DMS114 treated with DMSO at 0.1 percent for 48 hours (cell line): ENCODE results near the gene CERK.

Experiments used
- DNase-seq: peaks from one replicate; lab custom pipeline; 2025; ENCODE audit not compliant: unreplicated experiment; lab: John Stamatoyannopoulos, UW

Gene CERK

DNA sequence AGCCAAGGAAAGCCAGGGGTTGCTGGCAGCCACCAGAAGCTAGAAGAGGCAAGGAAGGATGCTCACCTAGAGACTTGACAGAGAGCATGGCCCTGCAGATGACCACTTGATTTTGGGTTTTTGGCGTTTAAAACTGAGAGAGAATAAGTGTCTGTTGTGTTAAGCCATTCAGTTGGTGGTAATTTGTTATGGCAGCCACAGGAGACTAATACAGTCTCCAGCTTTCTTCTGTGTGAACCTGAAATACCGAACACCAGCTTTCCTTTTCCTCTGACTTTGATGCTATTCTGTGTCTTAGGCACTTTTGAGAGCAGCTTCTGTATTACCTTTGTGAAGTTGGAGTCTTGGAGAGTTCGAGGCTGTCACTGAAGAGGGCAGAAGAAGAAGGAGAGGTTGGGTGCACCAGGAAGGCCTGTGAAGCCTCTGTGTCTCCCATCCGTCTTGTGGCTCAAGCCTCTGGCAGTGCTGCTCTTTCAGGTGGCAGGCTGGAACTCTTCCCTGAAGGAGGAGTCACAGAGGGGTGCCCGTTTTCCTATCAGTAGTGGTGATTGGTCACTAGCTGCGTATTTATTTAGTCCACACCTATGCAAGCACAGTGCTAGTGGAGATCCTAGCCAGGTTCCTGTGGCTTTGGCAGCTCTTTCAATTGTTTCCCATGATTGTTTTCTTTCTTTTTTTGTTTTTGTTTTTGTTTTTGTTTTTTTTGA is 26.9 kb upstream of the CERK start:
- DNase-seq, result no peak

DNA sequence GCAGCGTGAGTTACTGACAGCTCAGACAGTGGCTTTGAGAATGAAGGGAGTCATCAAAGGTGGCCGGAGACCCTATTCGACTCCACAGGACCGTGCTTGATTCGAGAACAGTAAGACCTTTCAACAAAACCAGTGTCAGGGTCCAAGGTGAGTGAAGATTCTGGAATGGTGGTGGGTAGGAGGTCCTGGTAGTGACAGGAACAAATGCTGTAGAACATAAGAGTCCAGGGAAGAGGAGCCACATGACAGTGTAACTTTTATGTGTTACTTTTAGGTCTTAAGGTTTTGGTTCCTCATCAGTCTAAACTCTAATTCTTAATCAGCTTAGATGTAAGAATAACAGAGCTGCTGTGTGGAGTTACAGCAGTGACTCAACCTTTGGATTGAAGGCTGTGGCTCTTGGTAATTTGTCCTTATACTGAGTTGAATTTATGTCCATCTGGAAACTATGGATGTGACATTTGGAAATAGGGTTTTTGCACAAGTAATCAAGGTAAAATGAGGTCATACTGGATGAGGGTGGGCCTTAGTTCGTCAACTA is 26.2 kb upstream of the CERK start:
- DNase-seq, result no peak

DNA sequence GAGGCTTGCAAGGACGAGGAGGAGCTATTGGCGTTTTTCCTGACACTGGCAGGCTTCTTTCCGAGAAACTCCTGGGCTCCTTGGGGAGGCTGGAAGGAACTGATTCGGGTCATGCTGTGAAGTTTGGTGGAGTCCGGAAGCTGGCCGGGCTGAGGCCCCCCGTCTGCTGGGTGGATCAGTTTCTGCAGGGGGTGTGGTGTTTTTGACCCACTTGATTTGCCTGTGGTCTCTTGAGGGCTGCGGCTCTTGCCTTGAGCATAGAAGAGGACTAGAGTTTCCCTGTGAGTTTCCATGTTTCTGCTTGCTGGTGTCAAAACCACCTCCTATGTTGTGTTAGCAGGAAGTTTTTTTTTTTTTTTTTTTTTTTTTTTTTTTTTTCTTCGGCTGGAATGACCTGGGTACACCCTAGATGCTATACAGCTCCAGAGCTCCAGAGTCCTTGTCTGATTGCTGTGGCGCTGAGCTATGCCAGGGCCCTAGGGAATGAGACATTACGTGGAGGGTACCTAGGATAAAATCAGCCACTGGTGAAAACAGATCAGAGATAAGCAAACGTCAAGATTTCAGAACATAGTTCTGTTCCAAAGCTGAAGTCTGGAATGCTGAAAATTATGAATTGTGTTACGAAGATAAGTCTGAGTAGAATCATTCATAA is 25.1 kb upstream of the CERK start:
- no peak for DNase-seq

DNA sequence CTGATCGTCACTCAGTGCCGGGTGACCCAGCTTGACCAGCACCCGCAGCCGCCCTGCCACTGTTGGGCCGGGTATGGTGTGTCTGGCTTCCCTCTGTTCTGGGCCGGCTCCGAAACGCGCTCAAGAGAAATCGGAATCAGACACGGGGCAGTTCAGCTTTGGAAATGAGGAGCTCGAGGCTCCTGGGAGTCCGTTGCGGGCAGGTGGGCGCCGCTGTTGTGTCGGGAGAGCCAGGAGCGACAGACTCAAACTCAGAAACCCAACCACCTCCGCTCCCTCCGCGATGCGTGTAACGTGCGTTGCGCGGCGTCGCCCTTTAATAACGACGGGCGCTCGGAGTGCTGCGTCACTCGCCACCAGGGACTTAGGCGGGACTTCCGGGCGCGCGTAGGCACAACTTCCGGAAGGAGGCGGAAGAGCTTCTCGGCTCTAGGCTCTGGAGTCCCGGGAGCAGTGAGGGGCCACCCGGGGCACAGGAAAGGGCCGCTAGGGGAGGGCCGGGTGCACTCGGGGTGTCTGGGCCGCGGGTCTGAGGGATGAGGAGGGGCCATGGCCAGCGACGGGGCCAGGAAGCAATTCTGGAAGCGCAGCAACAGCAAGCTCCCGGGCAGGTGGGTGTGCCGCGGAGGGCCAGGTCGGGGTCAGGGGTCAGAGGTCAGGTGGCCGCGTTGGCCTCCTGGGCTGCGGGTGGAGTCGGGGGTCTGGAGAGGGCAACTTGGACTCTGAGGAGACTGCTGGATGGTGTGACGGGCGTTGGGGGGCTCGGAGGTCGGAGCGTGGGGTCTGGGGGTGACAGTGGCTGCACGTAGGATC is 24.4 kb upstream of the CERK start, which contains the start of gene TBC1D22A:
TSS of gene TBC1D22A (plus strand) at position 413 of the 813 bp plus-strand sequence. CDS start at position 550, 137 bp downstream.
- DNase-seq, result peak; percentile 82

DNA sequence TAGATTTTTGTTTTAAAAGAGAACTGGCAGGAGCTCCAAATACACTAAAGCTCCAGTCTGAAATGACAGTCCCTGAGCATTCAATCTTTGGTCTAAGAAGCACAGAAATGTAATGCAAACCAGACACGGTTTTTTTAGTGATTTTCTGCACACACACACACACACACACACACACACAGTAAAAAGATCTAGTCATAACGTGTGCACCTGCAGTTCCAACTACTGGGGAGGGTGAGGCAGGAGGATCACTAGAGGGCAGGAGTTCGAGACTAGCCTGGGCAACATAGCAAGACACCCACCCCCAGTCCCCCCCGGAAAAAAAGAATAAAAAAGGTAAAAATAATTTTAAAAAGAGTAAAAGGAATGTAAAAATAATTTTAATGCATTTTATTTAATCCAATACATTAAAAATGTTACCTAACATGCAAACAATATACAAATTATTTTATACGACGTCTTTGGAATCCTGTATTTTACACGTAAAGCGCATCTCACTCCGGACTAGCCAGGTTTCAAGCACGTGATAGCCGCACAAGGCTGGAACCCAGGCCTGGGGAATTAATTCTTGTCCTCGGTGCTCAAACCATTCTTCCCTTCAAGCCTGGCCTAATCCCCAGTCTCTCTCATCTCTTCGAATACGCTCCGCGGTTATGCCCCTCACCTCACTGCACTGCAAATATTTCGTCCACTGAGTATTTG is 23.6 kb upstream of the CERK start:
- no peak for DNase-seq

DNA sequence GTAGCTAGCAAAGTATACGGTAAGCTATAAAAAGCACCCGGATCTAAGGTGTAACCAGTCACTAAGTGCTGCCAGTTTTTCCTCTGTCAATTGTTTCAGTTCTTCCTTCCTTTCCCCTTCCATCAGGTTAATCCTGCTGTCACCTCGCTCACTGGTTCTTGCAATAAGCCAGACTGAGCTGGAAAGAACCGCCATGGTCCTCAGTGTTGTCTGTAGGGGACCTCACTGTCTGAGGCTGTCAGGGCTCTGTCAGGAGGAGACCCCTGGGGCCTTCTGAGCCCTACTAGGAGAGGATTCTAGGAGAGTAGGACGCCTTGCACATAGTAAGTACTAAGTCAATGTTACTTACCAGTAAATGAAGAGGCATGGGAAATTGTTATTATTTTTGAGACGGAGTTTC is 23.0 kb upstream of the CERK start:
- DNase-seq, result no peak

GRCh38 chr22:46758867-46759290 is 20.8 kb upstream of the CERK start:
- DNase-seq, result no peak

- no peak for DNase-seq
Observed at GRCh38 chr22:46758121-46758520, 20.1 kb upstream of the CERK start.

GRCh38 chr22:46757104-46757503 is 19.1 kb upstream of the CERK start:
- DNase-seq, result no peak

GRCh38 chr22:46756097-46756496 is 18.0 kb upstream of the CERK start:
- DNase-seq, result no peak

GRCh38 chr22:46755525-46755924 is 17.5 kb upstream of the CERK start:
- DNase-seq, result no peak

- DNase-seq, result no peak
Observed at GRCh38 chr22:46754826-46755225, 16.8 kb upstream of the CERK start.

DNA sequence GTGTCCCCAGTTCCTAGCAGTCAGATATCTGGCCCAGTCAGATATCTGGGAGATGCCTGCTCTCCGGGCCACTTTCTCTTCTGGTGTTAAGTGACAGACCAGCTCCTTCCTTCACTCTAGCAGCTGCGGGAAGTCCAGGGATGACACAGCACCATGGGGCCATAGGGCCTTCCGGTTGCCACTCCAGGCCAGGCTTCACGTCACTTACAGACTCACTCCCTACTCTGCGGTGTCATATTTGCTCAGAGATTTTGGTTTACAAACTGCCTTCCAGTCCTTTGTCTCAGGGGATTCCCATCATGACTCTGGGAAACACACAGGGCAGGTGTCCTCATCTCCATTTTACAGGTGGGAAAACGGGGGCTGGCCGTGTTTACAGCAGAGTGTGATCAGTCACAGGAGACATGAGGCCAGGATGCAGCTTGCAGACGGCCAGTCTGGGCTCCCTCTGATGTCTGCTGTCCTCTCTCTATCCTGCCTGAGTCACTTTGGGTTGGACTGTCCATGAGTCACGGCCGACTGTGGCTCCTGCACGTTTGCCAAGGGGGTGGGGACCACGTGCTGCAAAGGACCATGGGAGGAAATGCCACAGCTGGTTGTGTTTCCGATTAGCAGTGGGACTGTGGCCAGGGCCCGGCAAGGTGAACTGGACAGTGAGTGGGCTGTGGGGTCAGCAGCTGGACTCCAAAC is 16.2 kb upstream of the CERK start:
- DNase-seq, result no peak

DNA sequence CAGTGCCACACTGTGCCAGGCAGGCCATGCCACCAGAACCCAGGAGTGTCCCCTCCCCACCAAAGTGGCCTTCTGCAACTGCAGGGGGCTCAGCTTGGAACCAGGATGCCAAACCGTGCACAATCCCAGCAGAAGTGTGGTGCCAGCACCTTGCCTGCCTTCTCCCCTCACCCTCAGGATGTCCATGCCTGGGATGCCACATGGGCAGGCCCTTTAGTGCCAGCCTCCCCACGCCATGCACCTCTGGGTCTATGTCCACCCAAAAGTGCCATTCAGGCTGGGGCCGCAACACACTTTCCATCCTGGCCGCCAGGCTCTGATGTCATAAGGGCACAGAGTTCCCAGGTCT is 15.7 kb upstream of the CERK start:
- DNase-seq, result no peak

- no peak for DNase-seq
Observed at GRCh38 chr22:46753360-46753759, 15.3 kb upstream of the CERK start.

- no peak for DNase-seq
Observed at GRCh38 chr22:46752988-46753310, 14.9 kb upstream of the CERK start.

DNA sequence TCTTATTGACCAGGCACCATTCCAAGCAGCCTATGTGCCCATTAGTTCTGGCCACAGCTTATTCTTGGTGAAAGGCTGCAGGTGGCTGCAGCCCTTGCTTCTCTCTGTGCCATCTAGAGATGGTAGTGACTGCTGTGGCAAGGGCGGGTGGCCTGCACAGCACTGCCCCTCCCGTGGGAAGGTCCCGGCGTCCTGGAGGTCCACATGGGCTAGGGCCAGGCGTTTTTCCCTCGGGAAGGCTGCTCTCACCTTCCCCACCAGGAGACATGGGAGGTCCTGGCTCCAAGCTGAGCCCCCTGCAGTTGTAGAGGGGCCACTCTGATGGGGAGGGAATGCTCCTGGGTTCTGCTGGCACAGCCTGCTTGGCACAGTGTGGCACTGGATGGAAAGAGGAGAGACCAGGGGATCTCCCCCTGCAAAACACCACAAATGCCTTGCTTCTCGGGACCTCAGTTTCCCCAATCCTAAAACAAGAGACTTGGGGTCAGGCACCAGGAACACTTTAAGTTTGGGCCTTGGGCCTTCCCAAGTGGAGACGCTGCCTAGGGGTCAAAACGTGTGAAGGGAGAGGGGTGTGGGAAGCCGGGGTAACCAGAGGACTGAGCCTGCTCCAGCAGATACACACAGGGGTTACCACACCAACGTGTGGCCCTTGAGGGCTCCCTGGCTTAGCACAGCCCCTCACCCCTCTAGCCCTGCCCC is 14.4 kb upstream of the CERK start:
- no peak for DNase-seq

DNA sequence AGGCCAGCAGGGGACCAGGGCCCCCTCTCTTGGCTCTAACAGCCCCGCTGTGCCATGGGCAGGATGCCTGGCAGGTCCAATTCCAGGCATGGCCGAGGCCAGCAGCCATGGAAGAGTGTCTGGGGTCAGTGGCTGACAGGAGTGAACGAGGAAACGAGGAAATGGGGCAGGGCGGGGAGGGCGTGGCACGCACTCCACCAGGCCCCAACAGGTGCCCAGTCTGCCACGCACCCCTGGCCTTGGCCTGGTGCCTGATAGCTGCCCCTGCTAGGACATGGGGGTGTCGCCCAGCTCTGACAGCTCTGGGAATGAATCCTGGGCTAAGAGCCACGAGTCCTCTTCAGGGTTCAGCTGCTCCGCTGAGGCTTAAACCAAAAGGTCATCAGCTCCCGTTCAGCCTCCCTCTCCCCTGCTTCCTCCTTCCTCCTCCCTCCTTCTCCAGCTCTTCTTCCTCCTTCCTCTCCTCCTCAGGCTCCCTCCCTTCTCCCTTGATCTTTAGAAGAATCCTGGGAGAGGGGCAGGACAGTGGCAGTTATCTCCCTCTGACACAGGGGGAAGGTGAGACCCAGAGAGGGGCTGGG is 12.9 kb upstream of the CERK start:
- DNase-seq, result no peak

GRCh38 chr22:46750530-46750800 is 12.4 kb upstream of the CERK start:
- no peak for DNase-seq
